ENCODE results near the gene IL1F10. TPM values are rescaled to one million over a fixed set of nuclear protein-coding genes. Genes with fewer than 3 reads are reported as not detected.

Gene IL1F10
- total and polyA plus RNA-seq, 2 donors (not counting 3 experiments of a cell fraction or from before 2014, with no cell fraction given), result not detected

DNA sequence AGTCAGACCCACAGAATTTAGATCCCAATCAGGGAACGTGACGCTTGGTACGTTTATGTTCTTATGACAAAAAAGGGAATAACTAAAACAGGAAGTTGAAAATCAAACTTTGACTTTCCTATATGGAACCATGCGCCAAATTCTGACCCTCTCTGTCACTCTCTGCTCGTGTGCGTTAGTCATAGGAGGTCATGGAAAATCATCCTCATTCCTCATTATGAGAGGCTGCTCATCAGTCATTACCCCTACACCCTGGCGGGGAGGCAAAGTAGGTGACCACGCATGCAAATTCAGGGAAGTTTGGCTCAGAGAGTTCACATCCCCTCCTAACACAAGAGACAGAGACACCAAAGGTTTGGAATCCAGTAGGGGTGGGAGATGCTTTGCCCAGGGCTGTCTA lies 15.5 kb downstream of the IL1F10 start:
- intact Hi-C loops (cut with micrococcal nuclease), result no loop called here
- CTCF ChIA-PET, result interaction anchor here (1.0 kb wide), 1 partner anchor 55 kb away, joined by 4 read pairs; no protein-coding TSS in a partner anchor
- Histone ChIP-seq H3K4me2 (ENCODE audit: insufficient read depth, low read length) (no peak overlapping the region), H4K20me1 (replicated peaks; ENCODE audit: control insufficient read depth, extremely low read depth, insufficient read depth, low read length) (no peaks in the 10 kb centered on the region), H3K79me2 (ENCODE audit: control insufficient read depth, insufficient read depth, low read length) (no peaks in the 10 kb centered on the region), H3K9me1 (replicated peaks; ENCODE audit: control insufficient read depth, extremely low read depth, insufficient read depth, low read length) (no peaks in the 10 kb centered on the region), H3K4me1 (ENCODE audit: control insufficient read depth, extremely low read depth, insufficient read depth, low read length) (no peaks in the 10 kb centered on the region), H3K4me3 (replicated peaks in 1 of 3; ENCODE audit: insufficient read depth in 1 of 3, low read depth in 1 of 3, low read length in 3 of 3) (no peak overlapping the region), H3K27me3 (ENCODE audit: control insufficient read depth in 2 of 2, insufficient read depth in 2 of 2, low read length in 2 of 2) (peaks cover 3 to 10% of the 10 kb centered on the region in 2 experiments), H3K27ac (ENCODE audit: insufficient read depth, low read depth, low read length) (no peak overlapping the region), H3K9me3 (replicated peaks; ENCODE audit: control insufficient read depth, insufficient read depth, low read length) (no peaks in the 10 kb centered on the region), H3K9ac (replicated peaks; ENCODE audit: extremely low read depth, insufficient read depth, low read length) (no peak overlapping the region), H2AFZ (ENCODE audit: low read depth, low read length) (no peak overlapping the region), H3K36me3 (ENCODE audit: control insufficient read depth in 2 of 2, extremely low read depth in 1 of 2, insufficient read depth in 2 of 2, low read length in 2 of 2) (no peaks in the 10 kb centered on the region)
- no TSS peak for BruUV-seq (replicated peaks)
- dilution Hi-C loops (cut with MboI; ENCODE audit: extremely low pct_ligation_motif_present, low sequenced_read_pairs), result no loop called here
- DNase-seq (ENCODE audit: low read depth, low spot score), result no peak
- POLR2A ChIA-PET, result no interaction called here
- TF ChIP-seq JUN (IDR thresholded peaks at IDR 0.05; ENCODE audit: borderline replicate concordance, insufficient read depth, insufficient read length, low read depth) (no peak), EZH2 (IDR thresholded peaks at IDR 0.05; ENCODE audit: borderline replicate concordance, low read depth, low read length, severe bottlenecking) (no peak), FOS (IDR thresholded peaks at IDR 0.05; ENCODE audit: borderline replicate concordance, insufficient read depth, low read length) (no peak), MAX (IDR thresholded peaks at IDR 0.05; ENCODE audit: insufficient read depth, insufficient read length) (no peak), POLR2A (IDR thresholded peaks at IDR 0.05; ENCODE audit: low read depth, low read length) (no peak), MYC (IDR thresholded peaks at IDR 0.05; ENCODE audit: low read depth, low read length) (no peak), POLR2AphosphoS5 (IDR thresholded peaks at IDR 0.05; ENCODE audit: insufficient read depth, low read depth, low read length) (no peak)
- TF ChIP-seq, protein P1, sequence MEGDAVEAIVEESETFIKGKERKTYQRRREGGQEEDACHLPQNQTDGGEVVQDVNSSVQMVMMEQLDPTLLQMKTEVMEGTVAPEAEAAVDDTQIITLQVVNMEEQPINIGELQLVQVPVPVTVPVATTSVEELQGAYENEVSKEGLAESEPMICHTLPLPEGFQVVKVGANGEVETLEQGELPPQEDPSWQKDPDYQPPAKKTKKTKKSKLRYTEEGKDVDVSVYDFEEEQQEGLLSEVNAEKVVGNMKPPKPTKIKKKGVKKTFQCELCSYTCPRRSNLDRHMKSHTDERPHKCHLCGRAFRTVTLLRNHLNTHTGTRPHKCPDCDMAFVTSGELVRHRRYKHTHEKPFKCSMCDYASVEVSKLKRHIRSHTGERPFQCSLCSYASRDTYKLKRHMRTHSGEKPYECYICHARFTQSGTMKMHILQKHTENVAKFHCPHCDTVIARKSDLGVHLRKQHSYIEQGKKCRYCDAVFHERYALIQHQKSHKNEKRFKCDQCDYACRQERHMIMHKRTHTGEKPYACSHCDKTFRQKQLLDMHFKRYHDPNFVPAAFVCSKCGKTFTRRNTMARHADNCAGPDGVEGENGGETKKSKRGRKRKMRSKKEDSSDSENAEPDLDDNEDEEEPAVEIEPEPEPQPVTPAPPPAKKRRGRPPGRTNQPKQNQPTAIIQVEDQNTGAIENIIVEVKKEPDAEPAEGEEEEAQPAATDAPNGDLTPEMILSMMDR (IDR thresholded peaks at IDR 0.05; ENCODE audit: extremely low read depth in 1 of 2, insufficient read depth in 1 of 2, low read depth in 1 of 2, low read length in 2 of 2), result no peak
- FAIRE-seq, result no peak

All from endothelial cell of umbilical vein (primary cell).